ENCODE measurements around the gene GRM8. TPM values are rescaled to one million over a fixed set of nuclear protein-coding genes. Genes with fewer than 3 reads are reported as not detected.

The GRM8 gene
- total RNA-seq, 1 donor from 2014 or later = 2.2 TPM

- peaks cover 4% of the 10 kb centered on the region for H3K9me3 Mint-ChIP-seq (ENCODE audit: unreplicated experiment)
Measured at GRCh38 chr7:126809188-126809587, 443.6 kb downstream of the GRM8 start.

GRCh38 chr7:126806614-126807013 is 446.1 kb downstream of the GRM8 start:
- no peaks in the 10 kb centered on the region for H4K20me1 ChIP-seq (ENCODE audit: insufficient read depth, low read length)
- no peaks in the 10 kb centered on the region for H3K27me3 ChIP-seq (ENCODE audit: insufficient read depth, low read length)
- H3K4me1 Mint-ChIP-seq (ENCODE audit: low read depth, unreplicated experiment) = peaks cover 10% of the 10 kb centered on the region
- H3K4me3 ChIP-seq (ENCODE audit: insufficient read depth, low read depth, low read length) = no peak overlapping the region
- no peak overlapping the region for H3K4me2 ChIP-seq (ENCODE audit: low read length)
- no peaks in the 10 kb centered on the region for H3K79me2 ChIP-seq (ENCODE audit: insufficient read depth, low read length)
- H3K36me3 Mint-ChIP-seq (ENCODE audit: low read depth, unreplicated experiment) = no peaks in the 10 kb centered on the region
- H3K27me3 Mint-ChIP-seq (ENCODE audit: low read depth, unreplicated experiment) = no peaks in the 10 kb centered on the region
- no peak overlapping the region for H2AFZ ChIP-seq (ENCODE audit: low read depth, low read length)
- H3K9ac ChIP-seq (ENCODE audit: low read length) = no peak overlapping the region
- no peak overlapping the region for H3K27ac ChIP-seq (ENCODE audit: low read depth, low read length)
- H3K36me3 ChIP-seq (ENCODE audit: insufficient read depth, low read length) = no peaks in the 10 kb centered on the region
- H3K4me1 ChIP-seq (ENCODE audit: insufficient read depth, low read length) = no peaks in the 10 kb centered on the region
- DNase-seq (ENCODE audit: low read depth) (no peak), FAIRE-seq (no peak)
- no peaks in the 10 kb centered on the region for H3K9me3 ChIP-seq (ENCODE audit: insufficient read depth, low read depth, low read length)
- H3K27ac Mint-ChIP-seq (ENCODE audit: unreplicated experiment) = no peak overlapping the region
- H3K4me3 Mint-ChIP-seq (ENCODE audit: unreplicated experiment) = no peak overlapping the region
- TF ChIP-seq CTCF (IDR thresholded peaks at IDR 0.05; ENCODE audit: insufficient read depth, low read depth, low read length) (no peak), EZH2 (IDR thresholded peaks at IDR 0.05; ENCODE audit: insufficient read depth, low read length) (no peak)
- H3K9me3 Mint-ChIP-seq (ENCODE audit: unreplicated experiment) = peaks cover 4% of the 10 kb centered on the region

More at GRCh38 chr7:126809188-126809587, 443.6 kb downstream of the GRM8 start:
- FAIRE-seq (no peak), DNase-seq (ENCODE audit: low read depth) (no peak)
- TF ChIP-seq CTCF (IDR thresholded peaks at IDR 0.05; ENCODE audit: insufficient read depth, low read depth, low read length) = no peak
- TF ChIP-seq EZH2 (IDR thresholded peaks at IDR 0.05; ENCODE audit: insufficient read depth, low read length) = no peak
- Histone ChIP-seq H3K36me3 (ENCODE audit: insufficient read depth, low read length) (no peaks in the 10 kb centered on the region), H2AFZ (ENCODE audit: low read depth, low read length) (no peak overlapping the region), H3K4me3 (ENCODE audit: insufficient read depth, low read depth, low read length) (no peak overlapping the region), H4K20me1 (ENCODE audit: insufficient read depth, low read length) (no peaks in the 10 kb centered on the region), H3K4me1 (ENCODE audit: insufficient read depth, low read length) (no peaks in the 10 kb centered on the region), H3K27me3 (ENCODE audit: insufficient read depth, low read length) (no peaks in the 10 kb centered on the region), H3K79me2 (ENCODE audit: insufficient read depth, low read length) (no peaks in the 10 kb centered on the region), H3K27ac (ENCODE audit: low read depth, low read length) (no peak overlapping the region), H3K4me2 (ENCODE audit: low read length) (no peak overlapping the region), H3K9ac (ENCODE audit: low read length) (no peak overlapping the region), H3K9me3 (ENCODE audit: insufficient read depth, low read depth, low read length) (no peaks in the 10 kb centered on the region)
- Mint-ChIP-seq H3K4me3 (ENCODE audit: unreplicated experiment) (no peak overlapping the region), H3K4me1 (ENCODE audit: low read depth, unreplicated experiment) (peaks cover 3% of the 10 kb centered on the region), H3K27ac (ENCODE audit: unreplicated experiment) (no peak overlapping the region), H3K36me3 (ENCODE audit: low read depth, unreplicated experiment) (no peaks in the 10 kb centered on the region), H3K27me3 (ENCODE audit: low read depth, unreplicated experiment) (no peaks in the 10 kb centered on the region)

- no peak for FAIRE-seq
- H3K27ac Mint-ChIP-seq (ENCODE audit: unreplicated experiment) = no peak overlapping the region
Measured at GRCh38 chr7:126805351-126805750, 447.4 kb downstream of the GRM8 start.

More at GRCh38 chr7:126805351-126805750, 447.4 kb downstream of the GRM8 start:
- Mint-ChIP-seq H3K4me1 (ENCODE audit: low read depth, unreplicated experiment) (peaks cover 10% of the 10 kb centered on the region), H3K4me3 (ENCODE audit: unreplicated experiment) (no peak overlapping the region), H3K36me3 (ENCODE audit: low read depth, unreplicated experiment) (no peaks in the 10 kb centered on the region), H3K27me3 (ENCODE audit: low read depth, unreplicated experiment) (no peaks in the 10 kb centered on the region), H3K9me3 (ENCODE audit: unreplicated experiment) (no peaks in the 10 kb centered on the region)
- H3K4me2 ChIP-seq (ENCODE audit: low read length) = no peak overlapping the region
- no peak overlapping the region for H3K9ac ChIP-seq (ENCODE audit: low read length)
- no peak for DNase-seq (ENCODE audit: low read depth)
- H3K27me3 ChIP-seq (ENCODE audit: insufficient read depth, low read length) = no peaks in the 10 kb centered on the region
- no peaks in the 10 kb centered on the region for H3K4me1 ChIP-seq (ENCODE audit: insufficient read depth, low read length)
- no peak overlapping the region for H3K4me3 ChIP-seq (ENCODE audit: insufficient read depth, low read depth, low read length)
- no peaks in the 10 kb centered on the region for H3K9me3 ChIP-seq (ENCODE audit: insufficient read depth, low read depth, low read length)
- no peak overlapping the region for H3K27ac ChIP-seq (ENCODE audit: low read depth, low read length)
- no peak overlapping the region for H2AFZ ChIP-seq (ENCODE audit: low read depth, low read length)
- TF ChIP-seq EZH2 (IDR thresholded peaks at IDR 0.05; ENCODE audit: insufficient read depth, low read length) = no peak
- TF ChIP-seq CTCF (IDR thresholded peaks at IDR 0.05; ENCODE audit: insufficient read depth, low read depth, low read length) = no peak
- no peaks in the 10 kb centered on the region for H4K20me1 ChIP-seq (ENCODE audit: insufficient read depth, low read length)
- no peaks in the 10 kb centered on the region for H3K79me2 ChIP-seq (ENCODE audit: insufficient read depth, low read length)
- no peaks in the 10 kb centered on the region for H3K36me3 ChIP-seq (ENCODE audit: insufficient read depth, low read length)

Data from astrocyte (in vitro differentiated cells and primary cell).